NB4 (cell line): Measurements from ENCODE around the gene RAB40C.

Experiments used
- CTCF ChIP-seq: IDR thresholded peaks from one replicate; pipeline ENCODE4 v1.5.1; 2012; ENCODE audit warnings: low read depth, low read length
- MAX ChIP-seq: IDR thresholded peaks from 2 replicates; pipeline ENCODE4 v1.6.1; 2011; ENCODE audit warnings: low read depth, low read length
- POLR2A ChIP-seq: IDR thresholded peaks from 2 replicates; pipeline ENCODE4 v1.6.1; 2011; ENCODE audit warnings: mild to moderate bottlenecking; ENCODE audit not compliant: insufficient read length; ENCODE audit errors: extremely low read depth

- TF ChIP-seq POLR2A (no peak), MAX (no peak), CTCF (no peak)
Observed at GRCh38 chr16:565419-566330, 24.2 kb upstream of the RAB40C start.
